ENCODE data around the gene TECTB.
A peak's percentile ranks its signal among the peaks of the same experiment; 100 is the strongest.

Gene TECTB

DNA sequence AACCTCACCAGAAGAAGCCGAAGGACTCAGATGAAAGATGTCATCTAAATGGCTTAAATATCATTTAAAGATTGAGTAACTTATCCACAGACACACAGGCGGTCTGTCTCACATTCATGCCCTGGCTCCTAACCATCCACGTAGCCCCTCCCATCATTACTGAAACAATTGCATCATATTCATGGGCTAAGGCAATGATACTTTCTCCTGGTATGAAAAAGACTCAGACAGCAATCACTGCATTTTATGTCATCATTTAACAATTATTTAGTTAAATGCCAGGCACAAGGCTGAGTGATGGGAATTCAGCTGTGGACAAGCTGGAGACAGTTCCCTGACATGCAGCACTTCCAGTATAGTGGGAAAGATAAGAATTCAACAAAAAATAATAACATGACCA, 11.2 kb upstream of the TECTB start:
- no peak for TF ChIP-seq CTCF (IDR thresholded peaks at IDR 0.05; ENCODE audit: low read depth, low read length)
- peak; percentile 12 to 82 for DNase-seq (ENCODE audit: low read depth in 2 of 2)
- H3K4me3 ChIP-seq (replicated peaks in 1 of 2; ENCODE audit: low read depth in 2 of 2, low read length in 2 of 2), result no peak overlapping the region

- TF ChIP-seq CTCF (IDR thresholded peaks at IDR 0.05; ENCODE audit: low read depth, low read length), result no peak
- no peak overlapping the region for H3K4me3 ChIP-seq (replicated peaks in 1 of 2; ENCODE audit: low read depth in 2 of 2, low read length in 2 of 2)
- no peak for DNase-seq (ENCODE audit: low read depth in 2 of 2)
Measured at GRCh38 chr10:112274831-112275230, 8.4 kb upstream of the TECTB start.

- no peak overlapping the region for H3K4me3 ChIP-seq (replicated peaks in 1 of 2; ENCODE audit: low read depth in 2 of 2, low read length in 2 of 2)
- TF ChIP-seq CTCF (IDR thresholded peaks at IDR 0.05; ENCODE audit: low read depth, low read length), result no peak
- DNase-seq (ENCODE audit: low read depth in 2 of 2), result no peak
Measured at GRCh38 chr10:112275512-112276245, 7.5 kb upstream of the TECTB start.

GRCh38 chr10:112278871-112279270, 4.3 kb upstream of the TECTB start:
- no peak for TF ChIP-seq CTCF (IDR thresholded peaks at IDR 0.05; ENCODE audit: low read depth, low read length)
- H3K4me3 ChIP-seq (replicated peaks in 1 of 2; ENCODE audit: low read depth in 2 of 2, low read length in 2 of 2), result no peak overlapping the region
- DNase-seq (ENCODE audit: low read depth in 2 of 2), result no peak

- no peak overlapping the region for H3K4me3 ChIP-seq (replicated peaks in 1 of 2; ENCODE audit: low read depth in 2 of 2, low read length in 2 of 2)
- TF ChIP-seq CTCF (IDR thresholded peaks at IDR 0.05; ENCODE audit: low read depth, low read length), result no peak
- DNase-seq (ENCODE audit: low read depth in 2 of 2), result no peak
Measured at GRCh38 chr10:112279433-112279832, 3.8 kb upstream of the TECTB start.

DNA sequence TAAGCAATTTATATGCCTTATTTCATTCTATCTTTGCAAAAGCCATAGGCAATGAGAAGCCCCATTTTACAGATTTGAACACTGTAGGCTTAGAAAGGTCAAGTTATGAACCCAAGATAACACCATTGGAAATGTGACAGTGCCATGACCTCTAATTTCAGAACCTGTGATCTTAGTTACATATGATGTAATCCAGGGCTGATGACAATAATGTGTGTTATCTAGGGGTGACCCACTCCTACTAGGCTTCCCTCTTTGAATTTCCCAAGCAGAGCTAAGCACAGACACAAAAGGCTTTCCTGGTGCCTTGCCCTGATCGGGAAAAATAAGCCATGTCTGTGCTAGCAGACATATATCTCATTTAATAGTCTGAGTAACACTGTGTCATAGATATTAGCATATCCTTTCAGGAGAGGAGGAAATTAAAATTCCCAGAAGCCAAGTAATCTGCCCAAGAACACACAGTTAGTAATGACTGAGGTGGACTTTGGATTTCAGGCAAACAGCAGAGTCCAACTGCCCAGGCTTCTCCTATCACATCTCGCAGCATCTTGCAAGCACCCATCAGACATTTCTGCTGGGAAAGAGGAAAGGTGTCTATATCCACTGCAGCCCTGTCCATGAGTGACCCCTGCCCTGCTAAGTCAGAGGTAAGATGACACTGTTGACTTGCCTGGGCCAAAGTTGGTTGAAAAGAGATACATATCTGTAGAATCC, 2.8 kb upstream of the TECTB start:
- TF ChIP-seq CTCF (IDR thresholded peaks at IDR 0.05; ENCODE audit: low read depth, low read length), result no peak
- no peak overlapping the region for H3K4me3 ChIP-seq (replicated peaks in 1 of 2; ENCODE audit: low read depth in 2 of 2, low read length in 2 of 2)
- peak in 1 of 2 donors; percentile 16 for DNase-seq (ENCODE audit: low read depth in 2 of 2)
